GM19372 (cell line): Measurements from ENCODE around the gene SSR2.

Experiments used
- ATAC-seq: cut with Tn5 transposase; IDR thresholded peaks from one replicate; pipeline ENCODE4 v1.9.1; 2021; ENCODE audit warnings: mild to moderate bottlenecking, low read depth, moderate library complexity; ENCODE audit not compliant: unreplicated experiment

Gene SSR2

DNA sequence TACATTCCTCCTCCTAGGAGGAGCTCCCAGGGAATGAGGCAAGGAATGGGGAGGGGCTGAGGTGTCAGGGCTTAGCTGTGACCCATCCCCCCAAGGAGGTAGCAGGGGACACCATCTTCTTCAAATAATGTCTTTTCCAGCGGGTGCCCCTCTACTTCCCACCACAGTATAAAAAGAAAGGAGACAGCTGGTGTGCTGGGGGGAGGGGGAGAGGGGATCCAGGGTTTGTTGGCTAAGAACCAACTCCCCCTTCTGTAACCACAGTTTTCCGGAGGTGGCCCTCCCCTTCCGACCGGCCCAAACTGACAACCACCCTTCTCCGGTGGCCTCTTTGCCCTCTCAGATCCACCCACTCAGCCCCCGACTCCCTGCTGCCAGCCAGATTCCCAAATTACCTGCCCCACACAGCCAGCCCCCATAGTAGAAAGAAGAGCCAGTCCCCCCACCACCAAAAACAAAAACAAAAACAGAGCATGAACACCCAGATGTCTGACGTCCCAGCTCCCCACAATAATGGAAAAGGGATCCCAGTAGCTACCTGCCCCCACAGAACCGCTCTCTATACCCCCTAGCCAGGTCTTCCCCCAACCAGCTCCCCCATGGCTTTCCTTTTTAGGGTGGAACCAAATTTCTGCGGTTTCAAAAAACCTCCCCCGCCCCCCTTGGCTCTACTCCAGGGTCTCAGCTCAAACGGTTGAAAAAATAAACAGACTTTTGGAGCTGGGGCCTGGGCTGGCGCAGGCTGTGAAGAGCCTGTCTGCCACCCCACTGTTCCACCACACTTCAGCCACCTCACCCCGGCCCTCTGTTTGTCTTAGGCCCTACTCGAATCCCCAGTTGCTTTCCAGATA is 44.5 kb downstream of the SSR2 start:
- no peak for ATAC-seq

DNA sequence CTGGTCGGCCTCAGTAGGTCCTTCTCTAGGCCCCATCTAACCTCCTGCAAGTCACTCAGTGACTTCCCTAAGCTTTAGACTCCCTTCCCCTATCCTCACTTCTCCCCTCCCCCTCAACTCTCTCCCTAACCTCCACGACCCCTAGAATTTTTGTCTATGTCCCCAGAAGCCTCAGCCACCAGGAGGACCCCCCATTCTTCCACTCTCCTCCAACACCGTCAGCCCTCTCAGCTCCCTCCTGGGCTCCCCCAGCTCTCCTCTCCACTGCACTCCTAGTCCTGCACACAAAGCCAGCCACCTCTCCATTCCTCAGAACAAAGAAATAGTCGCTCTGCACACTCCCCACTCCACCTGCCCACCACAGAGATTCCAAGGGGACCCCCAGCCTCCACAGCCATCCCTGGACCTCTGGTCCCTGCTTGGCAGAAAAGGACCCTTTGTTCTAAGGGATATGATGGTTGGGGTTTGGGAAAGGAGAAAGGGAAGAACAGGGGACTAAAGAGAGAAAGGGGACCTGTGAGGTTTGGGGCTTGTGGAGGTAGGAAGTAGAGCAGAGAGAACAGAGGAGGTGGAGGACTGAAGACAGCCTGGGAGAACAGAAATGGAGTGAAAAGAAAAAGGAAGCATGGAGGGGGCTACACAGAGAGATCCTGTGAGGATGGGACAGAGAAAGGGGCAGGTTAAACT is 45.2 kb downstream of the SSR2 start:
- no peak for ATAC-seq

DNA sequence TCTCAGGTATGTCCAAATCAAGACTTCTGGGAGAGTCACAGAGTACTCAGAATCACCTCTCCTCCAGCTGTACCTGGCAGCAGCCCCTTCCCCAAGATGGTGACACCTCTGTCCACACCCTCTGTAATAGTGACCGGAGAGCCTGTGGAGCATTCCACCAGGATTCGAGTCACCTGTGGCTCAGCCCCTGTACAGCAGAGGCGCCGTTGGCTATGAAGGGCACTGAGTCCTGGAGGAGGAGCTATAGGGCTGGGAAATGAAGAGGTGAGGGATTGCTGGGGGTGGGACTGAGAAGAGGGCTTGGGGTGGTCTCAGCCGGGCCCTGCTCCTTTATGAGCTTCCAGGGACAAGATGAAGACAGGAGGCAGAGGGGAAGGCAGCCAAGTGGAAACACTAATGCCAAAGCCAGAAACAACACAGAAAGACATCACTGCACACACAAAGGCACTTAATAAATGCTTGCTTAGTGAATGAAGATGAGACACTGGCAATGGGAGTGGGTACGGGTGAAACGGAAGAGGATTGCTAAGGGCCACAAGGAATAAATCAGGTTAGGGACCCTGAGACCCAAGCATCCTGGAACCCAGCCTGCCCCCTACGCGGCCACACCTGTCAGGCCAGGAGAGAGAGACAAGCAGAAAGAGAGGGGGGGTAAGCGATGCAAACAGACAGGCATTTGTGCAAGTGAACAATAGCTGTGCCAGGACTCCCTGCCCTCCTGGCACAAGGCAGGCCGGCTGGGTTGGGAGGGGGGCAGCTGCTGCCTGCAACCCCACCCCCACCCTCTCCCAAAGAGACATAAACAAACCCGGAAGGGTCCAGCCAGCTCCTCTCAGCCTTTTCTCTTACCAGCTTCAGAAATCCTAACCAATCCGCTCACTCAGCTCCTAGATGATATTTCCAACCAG is 46.3 kb downstream of the SSR2 start:
- ATAC-seq, result no peak

DNA sequence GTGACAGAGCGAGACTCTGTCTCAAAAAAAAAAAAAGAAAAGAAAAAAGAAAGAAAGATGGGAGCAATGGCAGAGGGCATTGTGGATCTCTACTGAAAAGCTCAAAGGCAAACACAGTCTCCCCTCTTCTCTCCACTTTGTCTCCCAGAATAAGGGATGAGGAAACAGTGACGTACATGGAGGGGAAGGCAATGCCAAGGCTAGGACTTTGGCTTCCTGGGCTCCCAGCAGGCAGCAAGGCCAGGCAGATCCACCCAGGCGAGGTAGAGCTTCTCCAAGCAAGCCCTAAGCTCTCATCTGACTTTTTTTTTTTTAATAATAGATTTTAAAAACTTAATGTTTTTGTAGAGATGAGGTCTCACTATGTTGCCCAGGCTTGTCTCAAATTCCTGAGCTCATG is 47.0 kb downstream of the SSR2 start:
- no peak for ATAC-seq

DNA sequence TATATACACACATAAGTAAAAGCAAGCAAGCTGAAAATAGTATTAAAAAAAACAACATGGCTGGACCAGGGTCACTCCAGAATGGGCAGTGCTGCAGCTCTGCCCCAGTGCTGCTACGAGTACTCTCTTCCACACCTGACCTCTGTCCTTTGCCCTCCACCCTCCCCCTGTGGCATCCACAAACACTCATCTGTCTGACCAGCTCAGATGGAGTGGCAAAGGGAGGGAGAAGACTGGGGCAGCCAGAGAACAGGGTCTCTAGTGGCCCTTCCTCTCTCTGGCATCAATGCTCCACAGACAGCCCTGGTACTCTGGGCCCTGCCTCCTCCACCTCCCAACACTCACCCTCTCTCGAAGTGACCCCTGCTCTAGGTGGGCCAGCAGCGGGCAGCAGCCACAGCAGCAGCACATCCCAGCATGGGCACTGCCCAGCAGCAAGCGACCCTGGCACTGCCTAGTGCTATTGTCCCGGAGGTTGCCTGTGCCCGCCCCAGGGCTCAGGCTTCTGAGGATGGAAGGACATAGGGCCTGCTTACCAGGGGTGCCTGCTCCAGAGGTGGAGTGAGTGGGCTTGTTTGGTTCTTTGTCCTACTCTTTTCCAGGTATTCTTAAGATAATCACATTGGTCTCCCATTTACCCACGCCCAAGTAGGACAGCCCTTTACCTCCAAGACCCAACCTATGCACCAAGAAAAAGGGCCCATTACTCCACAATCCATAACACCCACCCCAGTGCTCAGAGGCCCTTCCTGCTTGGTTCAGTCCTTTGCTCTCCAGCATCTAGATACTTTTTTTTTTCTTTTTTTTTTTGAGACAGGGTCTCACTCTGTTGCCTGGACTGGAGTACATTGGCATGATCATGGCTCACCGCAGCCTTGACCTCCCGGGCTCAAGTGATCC is 48.6 kb downstream of the SSR2 start:
- no peak for ATAC-seq

DNA sequence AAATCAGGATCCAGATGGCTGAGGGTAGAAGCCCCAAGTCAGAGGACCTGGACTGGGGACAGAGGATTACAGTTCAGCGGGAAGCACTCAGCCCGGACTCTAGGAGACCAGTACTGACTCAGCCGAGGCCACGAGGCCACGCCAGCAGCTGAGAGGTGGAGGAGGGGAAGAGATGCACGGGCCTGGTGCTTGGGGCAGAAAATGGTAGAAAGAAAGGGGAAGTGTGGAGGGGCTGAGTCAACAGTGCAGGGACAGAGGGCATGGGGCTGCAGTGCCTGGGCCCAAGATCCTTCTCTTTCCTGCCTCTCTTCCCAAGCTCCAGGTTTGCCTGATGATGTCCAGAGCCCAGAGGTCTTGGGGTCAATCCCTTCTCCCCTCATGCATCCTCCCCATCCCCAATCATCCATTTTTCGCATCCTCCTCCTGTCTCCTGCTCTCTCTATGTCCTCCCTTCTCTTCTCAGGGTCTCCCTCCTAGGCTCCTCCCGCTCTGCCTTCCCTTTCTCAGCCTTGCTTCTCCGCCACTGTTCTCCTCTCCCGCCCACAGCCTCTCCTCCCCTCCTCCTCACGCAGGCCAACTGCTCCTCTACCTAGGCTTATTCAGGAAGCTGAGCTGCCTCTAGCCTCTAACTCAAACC is 50.1 kb downstream of the SSR2 start:
- ATAC-seq, result peak; percentile 67

DNA sequence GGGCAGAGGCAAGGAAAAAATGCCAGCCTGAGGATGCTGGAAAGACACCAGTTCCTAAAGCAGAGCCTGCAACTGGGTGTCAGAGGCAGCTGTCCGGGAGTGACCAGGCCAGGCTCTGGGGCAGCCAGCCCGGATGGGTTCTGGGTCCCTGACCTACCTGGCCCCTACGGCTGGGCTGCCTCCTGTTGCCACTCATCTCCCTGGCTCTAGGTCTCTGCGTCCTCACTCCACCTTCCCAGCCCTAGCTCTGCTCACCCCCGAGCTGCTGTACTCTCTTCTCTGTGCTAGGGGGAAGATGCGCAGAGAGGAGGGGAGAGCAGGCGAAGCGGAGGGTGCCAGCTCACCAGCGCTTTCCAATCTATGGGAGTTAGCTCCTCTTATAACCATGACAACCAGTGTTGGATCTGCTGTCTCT is 51.4 kb downstream of the SSR2 start:
- ATAC-seq, result no peak

DNA sequence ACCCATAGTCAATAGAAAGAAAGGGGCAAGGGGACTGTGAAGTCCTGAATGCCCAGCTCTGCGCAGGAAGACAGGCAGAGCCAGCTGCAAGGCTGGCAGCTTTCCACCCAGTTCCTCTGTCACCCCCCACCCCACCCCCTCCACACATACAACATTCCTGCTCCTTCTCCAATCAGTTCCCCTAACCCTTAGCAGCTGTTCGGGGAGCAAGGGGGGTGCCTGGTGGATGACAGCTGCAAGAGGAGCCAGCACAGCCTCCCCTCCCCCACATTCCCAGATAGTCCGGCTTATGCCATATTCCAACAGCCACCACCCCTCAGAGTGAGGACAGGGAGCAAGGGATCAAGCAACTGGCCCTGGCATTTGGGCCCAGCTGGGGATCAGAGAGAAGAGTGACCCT is 52.1 kb downstream of the SSR2 start:
- ATAC-seq, result no peak

DNA sequence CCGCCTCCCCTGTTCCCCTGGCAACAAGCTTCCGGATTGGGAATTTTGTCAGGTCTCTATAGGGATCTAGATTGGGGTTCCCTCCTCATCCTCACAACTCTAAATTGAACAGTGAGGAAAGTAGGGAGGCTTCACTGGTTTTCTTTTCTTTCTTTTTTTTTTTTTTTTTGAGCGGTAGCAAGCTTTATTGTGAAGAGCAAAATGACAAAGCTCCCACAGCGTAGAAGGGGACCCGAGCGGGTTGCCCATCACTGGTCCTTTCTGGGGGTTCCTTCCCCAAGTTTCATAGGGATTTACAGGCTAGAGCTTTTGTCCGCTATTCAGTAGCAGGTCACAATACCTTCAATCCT is 52.7 kb downstream of the SSR2 start:
- ATAC-seq, result no peak

DNA sequence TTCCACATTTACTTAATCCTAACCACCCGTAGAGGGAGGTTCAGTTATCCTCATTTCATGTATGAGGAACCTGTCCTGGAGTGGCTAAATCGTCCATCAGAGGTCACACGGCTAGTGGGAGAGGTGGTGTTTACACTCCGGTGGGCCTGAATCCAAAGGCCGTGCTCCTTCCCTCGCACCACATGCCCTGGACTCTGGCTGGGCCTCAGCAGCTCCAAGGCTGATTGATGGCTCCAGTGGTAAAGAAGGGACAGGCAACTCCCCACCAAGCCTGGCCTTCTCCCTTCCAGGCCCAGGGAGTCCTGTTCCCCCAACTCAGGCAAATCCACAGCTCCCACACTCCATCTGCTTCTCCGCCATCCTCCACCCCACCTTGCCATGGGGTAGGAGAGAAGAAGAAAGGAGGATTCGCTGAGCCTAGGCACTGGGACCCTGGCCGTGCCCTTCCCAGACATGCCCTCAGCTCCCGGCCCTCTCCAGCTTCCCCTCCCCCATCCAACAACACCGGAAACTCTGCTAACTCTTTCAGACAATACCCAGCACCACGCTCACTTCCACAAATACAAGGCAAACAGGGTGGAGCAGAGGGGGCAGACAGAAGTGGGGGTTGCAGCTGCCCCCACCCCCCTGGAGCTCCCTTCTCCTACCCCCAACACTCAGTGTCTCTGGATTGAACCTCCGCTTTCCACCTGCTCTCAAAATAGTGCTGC is 53.3 kb downstream of the SSR2 start:
- ATAC-seq, result no peak

DNA sequence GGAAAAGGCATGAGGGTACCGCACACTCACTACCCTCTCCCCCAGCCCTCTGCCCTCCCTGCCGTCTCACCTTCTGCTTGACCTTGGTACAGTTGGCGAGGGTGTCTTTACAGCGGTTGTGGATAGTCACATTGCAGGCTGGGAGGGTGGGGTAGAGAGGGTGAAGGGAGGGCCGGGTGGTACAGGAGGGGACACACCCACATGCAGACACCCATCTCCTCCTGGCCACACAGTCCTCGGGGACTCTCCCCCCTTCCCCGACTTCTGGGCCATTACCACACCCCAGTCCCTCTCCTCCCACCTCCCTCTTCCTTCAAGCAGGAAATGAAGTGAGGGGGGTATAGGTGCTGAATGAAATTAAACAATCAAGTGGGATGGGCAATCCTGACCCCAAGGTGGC is 54.0 kb downstream of the SSR2 start:
- ATAC-seq, result no peak

DNA sequence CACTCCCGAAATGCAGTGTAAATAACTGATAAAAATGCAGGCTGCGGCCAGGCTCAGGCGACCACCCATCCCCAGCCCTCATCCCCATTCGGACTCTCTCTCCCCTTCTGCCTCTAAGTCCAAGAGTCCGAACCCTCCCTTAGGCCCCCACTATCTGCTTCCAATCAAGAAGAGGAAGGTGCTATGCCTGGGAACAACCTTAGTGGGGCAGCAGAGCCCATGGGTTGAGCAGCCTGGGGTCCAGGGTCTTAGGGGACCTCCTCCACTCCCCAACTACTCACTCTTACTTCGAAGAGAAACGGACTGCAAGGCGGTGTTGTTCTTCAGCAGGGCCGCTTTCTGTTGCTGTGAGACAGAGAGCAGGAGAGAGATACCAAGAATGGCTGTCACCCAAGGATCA is 54.6 kb downstream of the SSR2 start:
- ATAC-seq, result no peak

DNA sequence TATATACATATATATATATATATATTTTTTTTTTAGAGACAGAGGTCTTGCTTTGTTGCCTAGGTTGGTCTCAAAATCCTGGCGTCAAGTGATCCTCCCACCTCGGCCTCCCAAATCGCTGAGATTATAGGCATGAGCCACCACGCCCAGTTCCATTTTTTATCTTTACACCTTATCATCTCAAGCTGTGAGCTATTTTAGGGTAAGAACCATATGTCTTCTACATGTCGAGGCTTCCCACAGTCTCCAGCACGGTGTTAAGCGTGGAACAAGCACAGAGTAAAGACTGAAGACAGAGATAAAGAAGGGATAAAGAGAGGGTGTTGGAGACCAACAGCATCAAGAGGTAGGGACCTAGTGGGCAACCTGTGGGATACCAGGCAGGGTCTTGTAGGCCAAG is 56.6 kb downstream of the SSR2 start:
- no peak for ATAC-seq

DNA sequence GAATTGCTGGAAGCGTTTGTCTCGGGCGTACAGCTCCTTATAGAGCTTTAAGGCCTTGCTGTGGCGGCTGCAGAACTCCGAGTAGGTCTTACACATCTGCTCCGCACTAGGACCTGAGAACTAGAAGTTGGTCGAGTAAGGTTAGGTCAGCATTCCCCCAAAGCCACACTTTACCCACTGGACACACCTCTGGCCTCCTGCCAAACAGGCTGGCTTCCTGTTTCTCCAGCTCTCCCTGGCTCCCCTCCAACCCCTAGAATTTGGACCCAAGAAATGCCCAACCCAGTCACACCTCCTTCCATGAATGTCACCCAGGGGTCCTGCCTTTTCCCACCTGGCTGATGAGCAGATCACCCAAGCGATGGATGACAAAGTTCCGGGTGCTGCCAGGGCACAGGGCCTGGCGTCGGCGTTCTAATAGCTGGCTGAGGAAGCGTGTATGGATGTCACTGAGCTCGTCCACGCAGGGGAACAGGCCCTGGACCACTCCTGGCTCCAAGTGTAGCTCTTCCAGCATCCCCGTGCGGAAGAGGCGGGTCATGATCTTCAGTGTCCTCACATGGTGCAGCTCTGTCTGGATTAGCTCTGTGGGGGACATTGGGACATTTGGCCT is 58.0 kb downstream of the SSR2 start:
- no peak for ATAC-seq

DNA sequence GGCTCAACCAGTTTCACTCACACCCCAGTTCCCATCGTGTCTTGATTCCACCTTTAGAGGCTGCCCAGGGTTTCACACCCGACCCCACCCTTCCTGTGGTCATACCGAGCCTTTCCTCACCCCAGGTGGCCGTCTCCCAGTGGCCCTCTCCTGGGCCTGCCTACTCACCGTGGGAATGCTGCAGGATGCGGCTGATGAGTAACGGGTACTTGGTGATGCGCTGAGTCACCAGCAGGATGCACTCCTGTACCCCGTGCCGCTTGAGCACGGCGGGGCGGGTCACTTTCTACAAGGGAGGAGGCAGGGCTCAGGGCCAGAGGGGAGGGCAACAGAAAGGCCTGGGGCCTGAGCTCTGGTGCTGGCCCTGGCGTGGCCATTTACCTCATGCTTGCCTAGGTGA is 58.8 kb downstream of the SSR2 start:
- no peak for ATAC-seq

DNA sequence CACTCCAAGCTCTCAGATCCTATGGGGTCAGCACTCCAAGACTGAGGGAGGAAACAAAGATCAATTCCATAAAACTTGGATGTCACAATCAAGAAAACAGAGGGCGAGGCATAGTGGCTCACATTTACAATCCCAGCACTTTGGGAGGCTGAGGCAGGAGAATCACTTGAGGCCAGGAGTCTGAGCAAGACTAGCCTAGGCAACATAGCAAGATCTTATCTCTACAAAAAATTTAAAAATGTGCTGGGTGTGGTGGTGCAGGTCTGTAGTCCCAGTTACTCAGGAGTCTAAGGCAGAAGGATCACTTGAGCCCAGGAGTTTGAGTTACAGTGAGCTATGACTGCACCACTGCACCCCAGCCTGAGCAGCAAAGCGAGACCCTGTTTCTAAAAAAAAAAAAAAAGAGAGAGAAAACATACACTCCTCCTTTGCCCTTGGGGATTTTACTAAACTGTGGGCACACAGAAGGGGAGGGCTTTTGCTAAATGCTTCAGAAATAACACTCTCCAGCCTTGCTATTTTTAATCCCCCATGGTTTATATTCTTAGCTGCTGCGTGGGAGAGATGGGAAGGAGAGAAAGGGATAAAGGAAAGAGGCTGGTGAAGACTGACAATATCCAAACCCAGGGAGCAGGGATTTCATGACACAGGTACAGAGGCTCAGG is 60.5 kb downstream of the SSR2 start:
- no peak for ATAC-seq
